Measurements from ENCODE around the gene TLR9.

GRCh38 chr3:52202384-52203077, 22.9 kb downstream of the TLR9 start:
- TF ChIP-seq CTCF (conservative IDR thresholded peaks at IDR 0.05) (no peak), ZFX (IDR thresholded peaks at IDR 0.05) (no peak)
